OCI-LY3 (cell line): ENCODE measurements around the gene LTC4S.
"Not testable (repeated sequence)": the region's sequence is repeated elsewhere in the genome, so short reads cannot be mapped to it uniquely, and the experiment has no call there.

Experiments used
- EZH2phosphoT487 ChIP-seq: fragments of 200-600 bp; shearing (Covaris generic); IDR thresholded peaks from 2 replicates; pipeline ENCODE4 v1.6.1; 2018; ENCODE audit warnings: antibody characterized with exemption, mixed run types, low read depth
- TF ChIP-seq, protein P1 (sequence below): fragments of 200-600, 300-600 bp; sonication (generic); IDR thresholded peaks from 2 replicates; pipeline ENCODE4 v1.5.1; 2014; ENCODE audit warnings: antibody characterized with exemption, low read length, low read depth

DNA sequence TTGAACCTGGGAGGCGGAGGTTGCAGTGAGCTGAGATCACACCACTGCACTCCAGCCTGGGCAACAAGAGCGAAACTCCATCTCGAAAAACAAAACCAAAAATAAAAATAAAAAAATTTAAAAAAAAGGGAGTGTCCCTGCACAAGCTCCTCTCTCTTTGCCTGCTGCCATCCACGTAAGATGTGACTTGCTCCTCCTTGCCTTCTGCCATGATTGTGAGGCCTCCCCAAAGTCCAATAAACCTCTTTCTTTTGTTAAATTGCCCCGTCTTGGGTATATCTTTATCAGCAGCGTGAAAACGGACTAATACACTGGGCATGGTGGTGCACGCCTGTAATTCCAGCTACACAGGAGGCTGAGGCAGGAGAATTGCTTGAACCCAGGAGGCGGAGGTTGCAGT, 4.5 kb upstream of the LTC4S start:
- TF ChIP-seq, protein P1, sequence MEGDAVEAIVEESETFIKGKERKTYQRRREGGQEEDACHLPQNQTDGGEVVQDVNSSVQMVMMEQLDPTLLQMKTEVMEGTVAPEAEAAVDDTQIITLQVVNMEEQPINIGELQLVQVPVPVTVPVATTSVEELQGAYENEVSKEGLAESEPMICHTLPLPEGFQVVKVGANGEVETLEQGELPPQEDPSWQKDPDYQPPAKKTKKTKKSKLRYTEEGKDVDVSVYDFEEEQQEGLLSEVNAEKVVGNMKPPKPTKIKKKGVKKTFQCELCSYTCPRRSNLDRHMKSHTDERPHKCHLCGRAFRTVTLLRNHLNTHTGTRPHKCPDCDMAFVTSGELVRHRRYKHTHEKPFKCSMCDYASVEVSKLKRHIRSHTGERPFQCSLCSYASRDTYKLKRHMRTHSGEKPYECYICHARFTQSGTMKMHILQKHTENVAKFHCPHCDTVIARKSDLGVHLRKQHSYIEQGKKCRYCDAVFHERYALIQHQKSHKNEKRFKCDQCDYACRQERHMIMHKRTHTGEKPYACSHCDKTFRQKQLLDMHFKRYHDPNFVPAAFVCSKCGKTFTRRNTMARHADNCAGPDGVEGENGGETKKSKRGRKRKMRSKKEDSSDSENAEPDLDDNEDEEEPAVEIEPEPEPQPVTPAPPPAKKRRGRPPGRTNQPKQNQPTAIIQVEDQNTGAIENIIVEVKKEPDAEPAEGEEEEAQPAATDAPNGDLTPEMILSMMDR = not testable (repeated sequence)
- TF ChIP-seq EZH2phosphoT487 = not testable (repeated sequence)
